GM12878 (cell line): ENCODE data around the gene ASPG. TPM values are rescaled to one million over a fixed set of nuclear protein-coding genes. Genes with fewer than 3 reads are reported as not detected.

Source experiments
- CBFB ChIP-seq: IDR thresholded peaks from 2 replicates; pipeline ENCODE4 v1.6.1; 2016; ENCODE audit warnings: antibody characterized with exemption, low read depth
- CREM ChIP-seq: IDR thresholded peaks from 2 replicates; pipeline ENCODE4 v1.6.1; 2014; ENCODE audit warnings: antibody characterized with exemption, low read depth
- DPF2 ChIP-seq: fragments of 450-650 bp; IDR thresholded peaks from 2 replicates; pipeline ENCODE4 v1.6.1; 2017; ENCODE audit warnings: mild to moderate bottlenecking
- IKZF2 ChIP-seq, 2 experiments: fragments of 450-650 bp; IDR thresholded peaks; 2 replicates each; pipeline ENCODE4 v1.6.1; 2017; ENCODE audit warnings: mild to moderate bottlenecking in 2 of 2, moderate library complexity in 2 of 2
- JUNB ChIP-seq: IDR thresholded peaks from 2 replicates; pipeline ENCODE4 v1.6.1; 2016; ENCODE audit warnings: antibody characterized with exemption, mild to moderate bottlenecking
- LARP7 ChIP-seq: fragments of 450-650 bp; IDR thresholded peaks from 2 replicates; pipeline ENCODE4 v1.6.1; 2017; ENCODE audit warnings: mild to moderate bottlenecking
- MEF2A ChIP-seq: IDR thresholded peaks from 2 replicates; pipeline ENCODE4 v1.6.1; 2011; ENCODE audit warnings: low read depth, mild to moderate bottlenecking, low read length, moderate library complexity; ENCODE audit not compliant: insufficient read depth
- MTA2 ChIP-seq: fragments of 450-650 bp; IDR thresholded peaks from 2 replicates; pipeline ENCODE4 v1.6.1; 2016; ENCODE audit warnings: low read depth, mild to moderate bottlenecking, moderate library complexity
- MYB ChIP-seq: fragments of 150-350 bp; IDR thresholded peaks from 2 replicates; pipeline ENCODE4 v1.6.1; 2014; ENCODE audit warnings: mild to moderate bottlenecking, low read depth, low read length, borderline replicate concordance
- NFYA ChIP-seq: IDR thresholded peaks from 2 replicates; pipeline ENCODE4 v1.6.1; 2011; ENCODE audit warnings: low read depth, mild to moderate bottlenecking, low read length, improper control_type of control experiment, borderline replicate concordance
- SMAD1 ChIP-seq: fragments of 450-650 bp; IDR thresholded peaks from 2 replicates; pipeline ENCODE4 v1.6.1; 2018; ENCODE audit warnings: mild to moderate bottlenecking, low read depth; ENCODE audit not compliant: partially characterized antibody
- YY1 ChIP-seq: IDR thresholded peaks from 2 replicates; pipeline ENCODE4 v1.6.1; 2011; ENCODE audit warnings: low read depth, mild to moderate bottlenecking, low read length
- ZBTB4 ChIP-seq: fragments of 450-650 bp; formaldehyde crosslinking; IDR thresholded peaks from 2 replicates; pipeline ENCODE4 v1.4.0; 2022; ENCODE audit warnings: mild to moderate bottlenecking, moderate library complexity
- polyA plus RNA-seq, 11 experiments: library from polyadenylated mRNA; depleted of rRNA in 4 of 11; unstranded in 6 of 11; stranded (reverse) in 5 of 11; fragments of >200 nt; fragmentation: Nextera tagmentation in 4 of 11; fragmentation: Illumina TruSeq in 1 of 11; extraction: Ambion mirVana in 4 of 11; extraction: Trizol in 1 of 11; gene quantifications; 1 replicate in 1 of 11; 2 replicates in 10 of 11; pipeline versions ENCODE4 v1.2.1 to v1.2.3, GENCODE V29; 2011 to 2016; ENCODE audit warnings: inconsistent platforms in 2 of 11, missing spikeins in 2 of 11, low read depth in 1 of 11
- total RNA-seq, 4 experiments: library from RNA; depleted of rRNA in 3 of 4; stranded (reverse); fragments of >200 nt in 3 of 4; fragmentation: Illumina TruSeq in 1 of 4; extraction: Trizol in 1 of 4; gene quantifications; 2 replicates each; pipeline versions ENCODE4 v1.2.1 to v1.2.3, GENCODE V29; 2013 to 2021

Gene ASPG
- total and polyA plus RNA-seq, 10 of the 15 experiments (the other 5 are each of a cell fraction or from before 2014, with no cell fraction given): not detected

GRCh38 chr14:104115691-104116287, 30.3 kb downstream of the ASPG start (continued):
- TF ChIP-seq ZBTB4: no peak
- TF ChIP-seq IKZF2 (IDR thresholded peaks at IDR 0.05): no peak
- no peak for TF ChIP-seq NFYA
- no peak for TF ChIP-seq LARP7
- no peak for TF ChIP-seq CBFB
- TF ChIP-seq MEF2A: no peak
- no peak for TF ChIP-seq SMAD1
- no peak for TF ChIP-seq MYB
- TF ChIP-seq JUNB: no peak
- TF ChIP-seq MTA2: no peak
- TF ChIP-seq DPF2: no peak
- no peak for TF ChIP-seq CREM
- TF ChIP-seq YY1: no peak
